Tibial nerve (tissue), 4 donors: ENCODE results near the gene DMD.

Source experiments
- CTCF ChIP-seq, 5 experiments: fragments of 200-600 bp in 3 of 5; fragments of 450-650 bp in 2 of 5; sonication (generic) in 3 of 5; IDR thresholded peaks; one replicate each; pipeline ENCODE4 v1.5.1; 2016 to 2019; ENCODE audit warnings: antibody characterized with exemption in 5 of 5, mild to moderate bottlenecking in 3 of 5, moderate library complexity in 2 of 5
- EP300 ChIP-seq, 2 donors: sonication (generic); formaldehyde crosslinking; IDR thresholded peaks; one replicate each; pipeline ENCODE4 v1.6.1; 2017; ENCODE audit warnings: antibody characterized with exemption in 2 of 2, mild to moderate bottlenecking in 1 of 2
- POLR2A ChIP-seq, 2 donors: fragments of 450-650 bp; IDR thresholded peaks; one replicate each; pipeline ENCODE4 v1.6.1; 2017; ENCODE audit warnings: antibody characterized with exemption in 2 of 2, mild to moderate bottlenecking in 2 of 2, moderate library complexity in 2 of 2

- no peak for TF ChIP-seq CTCF (IDR thresholded peaks at IDR 0.05)
- TF ChIP-seq POLR2A (IDR thresholded peaks at IDR 0.05): no peak
- no peak for TF ChIP-seq EP300 (IDR thresholded peaks at IDR 0.05)
Observed at GRCh38 chrX:33014086-33014485, 197.3 kb downstream of the DMD start.
